ENCODE measurements around the gene SLC4A5.
"Not testable (repeated sequence)": the region's sequence is repeated elsewhere in the genome, so short reads cannot be mapped to it uniquely, and the experiment has no call there.

Gene SLC4A5

DNA sequence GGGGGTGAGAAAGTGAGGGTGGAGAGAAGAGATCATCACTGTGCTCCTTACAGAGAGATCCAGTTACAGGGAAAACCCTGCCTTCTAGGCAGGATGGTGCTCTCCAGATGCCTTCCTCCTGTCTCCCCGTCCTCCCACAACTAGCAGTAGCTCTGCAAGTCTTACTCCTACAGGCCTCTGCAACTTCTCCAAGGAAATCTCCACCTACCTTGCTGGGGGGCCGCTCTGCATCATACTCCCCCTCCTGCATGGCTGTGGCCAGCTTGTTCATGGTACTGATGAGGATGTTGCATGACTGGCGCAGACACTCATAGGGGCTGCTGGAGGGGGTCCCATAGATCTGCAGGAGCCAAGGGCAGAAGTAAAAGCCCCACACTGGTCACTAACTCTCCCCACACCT is 22.8 kb upstream of the SLC4A5 start:
- DNase-seq (ENCODE audit: low read depth in 2 of 2, low spot score in 1 of 2) = no peak

DNA sequence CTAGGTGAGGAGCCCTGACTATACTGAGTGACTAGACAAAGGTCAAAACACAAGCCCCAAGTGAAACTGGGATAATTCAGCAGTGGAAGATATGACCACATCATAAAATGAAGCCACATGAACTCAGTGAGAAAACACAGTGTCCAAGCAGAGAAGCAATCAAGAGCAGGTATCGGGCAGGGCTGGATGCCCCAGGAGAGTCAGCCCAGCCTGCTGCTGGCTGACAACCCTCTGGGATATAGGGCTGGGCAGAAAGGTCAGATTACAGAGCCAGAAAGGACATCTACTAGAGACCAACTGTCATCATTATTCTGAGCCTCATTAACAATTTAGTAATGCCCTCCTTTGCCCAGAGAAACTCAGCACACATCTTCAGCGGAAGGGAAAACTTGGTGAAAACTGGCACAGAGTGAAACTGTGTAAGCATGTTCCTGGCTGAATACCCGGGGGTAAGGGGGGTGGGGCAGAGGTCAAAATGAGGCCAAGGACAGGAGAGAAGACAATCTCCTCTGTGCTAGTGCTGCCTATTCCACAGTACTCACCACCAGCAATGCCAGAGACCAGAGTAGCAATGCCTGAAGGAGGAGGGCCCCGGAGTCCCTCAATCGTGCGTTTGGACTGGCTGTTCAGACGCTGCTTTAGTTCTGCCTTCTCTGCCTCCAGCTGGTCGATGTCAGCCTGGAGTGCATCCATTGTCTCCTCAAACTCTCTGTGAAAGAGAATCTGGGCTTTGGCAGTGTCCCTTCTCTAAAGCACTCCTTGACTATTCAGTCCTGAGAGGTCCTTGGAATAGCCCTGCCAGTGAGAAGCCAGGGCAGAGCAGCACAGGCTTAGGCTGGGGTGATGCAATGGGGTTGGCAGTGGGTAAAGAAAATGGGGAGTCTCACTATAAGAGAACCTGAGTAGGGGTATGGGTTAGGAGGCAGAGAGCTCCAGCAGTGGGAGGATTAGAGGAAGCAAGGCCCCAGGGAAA is 21.6 kb upstream of the SLC4A5 start:
- DNase-seq (ENCODE audit: low read depth in 2 of 2, low spot score in 1 of 2) = no peak

DNA sequence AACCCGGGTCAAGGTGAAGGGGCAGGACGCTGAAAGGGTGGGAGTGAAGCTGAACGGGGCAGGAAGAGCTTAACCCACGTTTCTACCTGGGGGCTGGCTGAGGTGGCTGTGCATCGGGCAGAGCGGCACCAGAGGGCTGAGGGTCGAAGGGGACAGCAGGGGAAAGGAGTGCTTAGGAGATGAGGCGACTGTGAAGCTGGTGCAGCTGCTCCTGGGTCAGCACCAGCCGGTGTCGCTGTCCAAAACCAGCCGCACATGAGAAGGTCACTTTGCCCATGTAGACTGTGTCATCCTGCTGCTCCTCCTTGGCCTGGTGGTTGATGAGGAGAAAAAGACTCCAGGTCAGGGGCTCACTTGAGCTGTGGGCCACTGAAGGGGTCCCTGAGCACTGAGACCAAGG is 18.1 kb upstream of the SLC4A5 start:
- no peak for DNase-seq (ENCODE audit: low read depth in 2 of 2, low spot score in 1 of 2)

DNA sequence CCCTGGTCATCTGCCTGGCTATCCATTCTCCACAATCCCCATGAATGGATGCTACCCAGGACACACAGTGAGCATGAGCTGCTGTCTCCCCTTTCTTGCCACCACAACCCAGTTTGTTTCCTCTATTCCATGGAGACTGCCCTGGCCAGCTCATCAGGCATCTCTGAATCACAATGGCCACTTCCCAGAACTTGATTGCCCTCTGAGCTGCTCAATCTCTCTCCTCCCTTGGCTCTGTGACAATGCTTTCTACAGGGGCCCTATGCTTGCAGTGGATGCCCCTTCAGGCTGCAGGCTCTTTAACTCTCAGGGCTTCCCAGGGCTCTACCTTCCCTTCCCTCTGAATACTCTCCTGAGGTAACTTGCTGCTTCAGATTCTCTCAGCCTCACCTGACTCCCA is 14.4 kb upstream of the SLC4A5 start:
- DNase-seq (ENCODE audit: low read depth in 2 of 2, low spot score in 1 of 2) = no peak

DNA sequence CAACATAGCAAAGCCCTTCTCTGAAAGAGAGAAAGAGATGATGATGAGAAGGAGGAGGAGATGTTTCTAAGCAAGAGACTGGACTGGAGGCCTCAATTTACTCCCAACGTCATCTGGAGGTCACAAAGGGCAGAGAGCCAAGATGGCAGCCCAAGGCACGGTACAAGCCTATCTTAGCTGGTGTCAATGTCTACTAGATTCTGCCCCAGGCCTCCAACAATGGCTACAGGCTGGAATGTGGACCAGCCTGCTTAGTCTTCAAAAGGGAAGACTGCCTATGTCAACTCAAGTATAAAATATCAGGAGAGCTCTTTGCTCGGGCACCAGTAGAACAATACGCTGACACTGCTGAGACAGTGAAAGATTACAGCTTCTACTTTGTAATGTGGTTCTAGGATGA is 6.7 kb upstream of the SLC4A5 start:
- no peak for DNase-seq (ENCODE audit: low read depth in 2 of 2, low spot score in 1 of 2)

DNA sequence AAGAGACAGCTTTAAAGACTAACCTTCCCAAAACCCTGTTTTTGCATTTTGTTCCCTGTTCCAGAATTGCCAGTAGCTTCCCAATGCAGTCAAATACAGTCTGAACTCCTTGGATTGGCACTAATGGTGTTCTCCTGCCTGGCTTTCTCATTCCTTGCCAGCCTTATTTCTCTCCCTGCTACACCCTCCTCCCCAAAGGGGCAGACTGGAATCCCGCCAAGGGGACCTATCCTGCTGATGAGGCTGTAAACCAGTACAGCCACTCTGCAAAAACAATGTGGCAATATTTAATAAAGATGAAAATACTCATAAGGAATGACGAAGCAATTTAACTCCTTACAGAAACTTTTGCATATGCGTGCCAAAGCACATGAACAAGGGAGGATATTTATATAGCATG is 4.5 kb upstream of the SLC4A5 start:
- DNase-seq (ENCODE audit: low read depth in 2 of 2, low spot score in 1 of 2) = no peak

DNA sequence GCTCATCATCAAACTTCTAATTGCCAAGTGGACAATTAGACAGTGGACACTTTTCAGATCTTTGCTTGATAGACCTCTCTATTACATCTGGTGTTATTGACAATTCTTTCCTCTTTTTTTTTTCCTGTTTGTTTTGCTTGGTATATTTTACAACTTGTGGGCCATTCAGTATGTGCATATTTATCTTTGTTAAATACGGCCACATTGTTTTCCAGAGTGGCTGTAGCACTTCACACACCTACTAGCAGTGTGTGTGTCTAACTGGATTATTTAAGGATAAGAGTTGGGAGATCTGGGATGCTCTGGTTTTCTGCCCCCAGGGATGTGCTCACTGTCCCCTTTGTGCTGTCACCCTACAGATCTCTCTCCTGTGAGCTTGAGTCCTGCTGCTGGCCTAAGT is 4.1 kb upstream of the SLC4A5 start:
- DNase-seq (ENCODE audit: low read depth in 2 of 2, low spot score in 1 of 2) = no peak

DNA sequence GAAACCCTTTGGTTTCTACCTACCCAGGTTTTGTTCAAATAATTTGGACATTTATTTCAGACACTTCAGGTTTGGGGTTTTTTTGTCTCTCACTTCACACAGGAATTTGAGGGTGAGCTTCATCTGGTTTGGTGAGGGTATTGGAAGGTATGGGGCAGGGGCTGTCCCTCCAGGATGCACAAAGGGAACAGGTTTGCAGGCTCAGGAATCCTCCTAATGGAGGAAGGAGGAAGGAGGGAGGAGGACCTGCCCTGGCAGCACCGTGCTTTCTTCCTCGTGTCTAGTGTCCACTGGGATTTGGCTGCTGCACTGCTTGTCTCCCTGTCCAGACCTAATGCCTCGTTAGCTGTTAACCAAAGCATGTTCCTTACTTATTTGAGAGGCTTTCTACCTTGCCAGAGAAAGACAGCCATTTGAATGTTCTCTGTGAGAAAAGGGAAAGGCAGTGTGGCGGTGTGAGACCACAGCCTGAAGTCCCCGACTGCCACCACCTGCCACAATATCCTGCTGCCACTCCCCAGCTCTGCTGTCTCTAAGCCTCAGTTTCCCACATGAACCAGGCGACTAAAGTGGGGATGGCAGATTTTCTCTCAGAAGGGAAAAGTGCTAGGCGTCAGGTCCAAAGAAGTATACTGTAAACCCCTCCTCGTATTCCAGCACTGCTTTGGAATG is 2.2 kb upstream of the SLC4A5 start:
- no peak for DNase-seq (ENCODE audit: low read depth in 2 of 2, low spot score in 1 of 2)

DNA sequence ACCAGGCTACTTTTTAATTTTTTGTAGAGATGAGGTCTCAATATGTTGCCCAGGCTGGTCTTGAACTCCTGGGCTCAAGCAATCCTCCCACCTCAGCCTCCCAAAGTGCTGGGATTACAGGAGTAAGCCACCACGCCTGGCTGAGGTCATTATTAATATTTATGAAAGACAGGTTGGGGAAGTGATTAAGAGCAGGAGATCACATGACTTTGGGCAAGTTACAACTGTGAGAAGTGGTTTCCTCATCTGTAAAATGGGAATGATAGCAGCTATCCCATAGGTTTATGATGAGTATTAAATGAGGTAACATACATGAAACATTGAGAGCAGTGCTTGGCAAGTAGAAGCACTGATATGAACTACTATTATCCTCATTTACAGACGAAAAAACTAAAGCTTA is 7.0 kb downstream of the SLC4A5 start:
- DNase-seq (ENCODE audit: low read depth in 2 of 2, low spot score in 1 of 2) = not testable (repeated sequence)

DNA sequence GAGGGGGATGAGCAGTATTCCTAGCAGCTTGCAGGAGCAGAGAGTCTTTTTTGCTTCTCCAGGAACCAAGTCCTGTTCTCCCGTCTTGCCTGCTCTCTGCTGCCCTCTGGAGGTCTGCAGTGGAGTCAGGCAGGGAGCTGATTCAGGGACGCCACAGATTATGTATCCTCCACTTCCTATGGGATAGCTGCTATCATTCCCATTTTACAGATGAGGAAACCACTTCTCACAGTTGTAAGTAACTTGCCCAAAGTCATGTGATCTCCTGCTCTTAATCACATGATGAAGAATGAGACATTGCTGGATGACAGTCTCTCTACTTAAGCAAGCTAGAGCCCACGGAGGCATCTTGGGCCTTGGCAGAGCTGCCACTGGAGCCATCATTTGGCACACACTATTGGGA is 8.3 kb downstream of the SLC4A5 start:
- DNase-seq (ENCODE audit: low read depth in 2 of 2, low spot score in 1 of 2) = peak; percentile 38 to 61

DNA sequence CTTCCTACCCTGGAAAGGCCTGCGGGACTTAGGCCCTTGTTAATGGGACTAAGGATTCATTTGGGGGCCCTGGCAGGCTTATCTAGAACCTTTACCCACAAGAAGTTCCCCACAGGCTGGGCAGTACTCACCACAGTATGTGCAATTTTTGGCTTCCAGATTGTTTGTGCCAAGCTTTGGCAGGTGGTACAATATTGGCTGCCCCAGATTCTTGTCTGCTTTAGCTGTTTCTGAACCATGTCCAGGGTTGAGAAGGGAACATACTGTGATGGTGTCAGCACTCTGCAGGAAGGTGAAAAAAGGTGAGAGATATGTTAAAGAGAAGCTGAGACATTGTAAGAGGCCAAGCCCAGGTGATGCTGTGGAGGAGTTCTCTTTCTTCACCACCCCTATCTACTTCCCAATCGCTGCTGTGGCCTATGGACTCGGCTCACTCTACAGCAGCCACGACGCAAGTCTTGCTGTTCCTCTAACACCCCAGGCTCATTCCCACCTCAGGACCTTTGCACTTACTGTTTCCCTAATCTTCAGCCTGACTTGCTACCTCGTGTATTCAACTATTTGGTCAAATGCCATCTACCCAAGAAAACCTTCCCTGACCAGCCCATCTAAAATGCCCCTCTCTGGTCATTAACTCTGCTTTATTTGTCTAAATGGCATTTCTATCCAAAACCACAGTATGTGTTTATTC is 9.2 kb downstream of the SLC4A5 start:
- DNase-seq (ENCODE audit: low read depth in 2 of 2, low spot score in 1 of 2) = no peak

DNA sequence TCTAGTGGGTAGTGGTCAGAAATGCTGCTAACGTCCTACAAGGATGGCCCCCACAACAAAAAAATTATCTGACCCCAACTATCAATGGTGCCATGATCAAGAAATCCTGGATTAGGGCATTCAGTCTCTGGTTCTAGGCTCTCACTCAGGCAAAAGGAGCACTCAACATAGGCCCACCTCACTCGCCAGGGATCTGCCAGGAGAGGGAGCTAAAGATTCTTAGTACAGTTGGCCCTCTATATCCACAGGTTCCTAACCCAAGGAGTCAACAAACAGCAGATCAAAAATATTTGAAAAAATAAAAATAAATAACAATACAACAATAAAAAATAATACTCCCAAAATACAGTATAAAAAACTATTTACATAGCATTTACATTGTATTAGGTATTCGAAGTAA is 10.0 kb downstream of the SLC4A5 start:
- DNase-seq (ENCODE audit: low read depth in 2 of 2, low spot score in 1 of 2) = no peak

DNA sequence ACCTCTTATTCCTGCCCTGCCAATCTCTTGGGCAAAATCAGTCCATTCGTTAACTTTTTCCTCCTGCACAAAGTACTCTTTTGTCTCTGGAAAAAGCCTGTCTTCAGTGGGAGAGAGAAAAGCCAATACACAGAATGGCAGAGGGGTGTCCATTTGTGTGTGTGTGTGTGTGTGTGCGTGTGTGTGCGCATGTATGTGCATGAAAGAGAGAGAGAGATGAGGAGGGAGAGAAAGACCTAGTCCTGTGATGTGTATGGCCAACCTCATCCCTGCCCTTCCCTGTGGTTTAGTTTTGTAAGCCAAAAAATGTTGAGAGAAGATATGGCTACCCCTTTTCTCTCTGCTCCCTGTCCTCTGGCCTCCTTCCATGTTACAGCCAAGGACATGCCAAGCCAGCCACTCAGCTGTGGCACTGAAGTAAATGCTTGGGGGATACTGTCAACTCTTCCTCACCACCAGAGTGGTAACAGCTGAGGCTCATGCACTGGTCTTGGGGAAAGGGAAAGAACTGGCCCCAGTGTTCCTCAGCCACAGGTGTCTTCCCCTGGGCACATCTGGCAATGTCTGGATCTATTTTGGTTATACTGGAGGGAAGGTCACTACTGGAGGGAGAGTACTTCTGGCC is 10.6 kb downstream of the SLC4A5 start:
- DNase-seq (ENCODE audit: low read depth in 2 of 2, low spot score in 1 of 2) = no peak

DNA sequence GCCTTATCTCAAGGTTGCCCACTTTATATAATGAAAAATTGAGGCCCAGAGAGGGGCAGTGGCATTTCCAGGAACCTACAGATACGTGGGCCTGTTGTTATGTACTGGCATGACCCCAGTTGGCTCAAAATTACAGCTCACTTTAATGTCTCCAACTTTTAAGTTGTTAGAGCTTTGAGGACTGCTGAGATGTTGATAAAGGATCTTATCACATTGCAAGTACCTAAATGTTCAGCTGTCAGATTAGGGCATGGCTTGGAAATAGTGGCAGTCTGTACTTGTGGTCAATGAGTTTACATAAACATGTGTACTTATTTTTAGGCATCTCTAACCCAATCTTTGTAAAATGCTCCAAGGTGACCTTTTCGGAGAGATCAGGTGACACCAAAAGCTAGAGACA is 14.6 kb downstream of the SLC4A5 start:
- DNase-seq (ENCODE audit: low read depth in 2 of 2, low spot score in 1 of 2) = no peak

DNA sequence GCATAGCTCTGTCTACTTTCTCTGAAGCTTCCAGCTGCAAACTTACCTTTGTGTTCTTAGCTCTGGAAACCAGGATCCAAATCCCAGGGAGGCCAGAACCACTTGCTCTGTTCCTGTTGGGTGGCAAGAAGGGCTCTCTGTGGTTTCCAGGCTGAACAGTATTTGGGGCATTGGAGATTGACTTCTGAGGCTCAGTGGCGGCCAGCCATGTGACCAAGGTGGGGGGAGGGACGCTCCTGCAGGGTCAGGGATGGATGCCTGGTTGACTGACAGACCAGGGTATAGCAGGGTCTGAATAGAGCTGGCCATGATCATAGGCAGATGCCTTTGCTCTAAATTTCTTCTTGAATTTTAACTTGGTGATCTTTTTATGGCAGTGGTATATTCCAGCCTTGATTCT is 15.1 kb downstream of the SLC4A5 start:
- DNase-seq (ENCODE audit: low read depth in 2 of 2, low spot score in 1 of 2) = no peak

DNA sequence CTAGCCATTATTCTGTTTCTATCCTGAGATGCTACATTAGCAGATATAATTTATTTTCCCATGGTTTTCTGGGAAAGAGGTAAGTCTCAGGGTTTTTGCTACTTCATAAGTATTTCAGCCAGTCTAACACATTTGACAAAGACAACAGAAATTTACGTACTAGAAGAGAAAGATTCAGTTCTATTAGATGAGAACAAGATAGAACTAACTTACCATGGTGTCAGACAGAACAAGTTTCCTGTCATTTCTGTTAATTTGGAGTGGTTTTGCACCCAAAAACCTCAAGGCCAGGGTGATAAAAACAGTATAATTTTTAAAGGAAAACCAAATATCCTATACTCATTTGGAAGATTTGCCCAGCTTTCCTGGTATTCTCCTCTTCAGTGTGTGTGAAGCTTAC is 15.6 kb downstream of the SLC4A5 start:
- DNase-seq (ENCODE audit: low read depth in 2 of 2, low spot score in 1 of 2) = no peak

DNA sequence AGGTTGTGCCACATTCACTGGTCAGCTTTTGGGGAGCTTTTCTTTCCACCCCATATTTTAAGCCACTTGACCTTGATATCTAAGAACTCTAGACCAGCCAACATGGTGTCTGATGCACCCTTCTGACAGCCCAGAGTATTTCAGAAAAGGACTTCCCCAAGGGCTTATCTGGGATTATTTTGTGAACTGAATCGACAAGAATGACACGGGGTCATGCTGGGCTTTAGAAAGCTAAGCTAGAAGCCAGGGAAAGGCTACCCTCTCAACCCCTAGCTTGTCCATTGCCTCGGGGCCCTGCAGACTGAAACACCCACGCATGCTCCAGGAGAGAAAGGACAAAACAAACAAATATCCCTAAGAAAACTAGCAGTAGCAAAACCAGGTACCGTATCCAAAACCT is 16.0 kb downstream of the SLC4A5 start:
- no peak for DNase-seq (ENCODE audit: low read depth in 2 of 2, low spot score in 1 of 2)

DNA sequence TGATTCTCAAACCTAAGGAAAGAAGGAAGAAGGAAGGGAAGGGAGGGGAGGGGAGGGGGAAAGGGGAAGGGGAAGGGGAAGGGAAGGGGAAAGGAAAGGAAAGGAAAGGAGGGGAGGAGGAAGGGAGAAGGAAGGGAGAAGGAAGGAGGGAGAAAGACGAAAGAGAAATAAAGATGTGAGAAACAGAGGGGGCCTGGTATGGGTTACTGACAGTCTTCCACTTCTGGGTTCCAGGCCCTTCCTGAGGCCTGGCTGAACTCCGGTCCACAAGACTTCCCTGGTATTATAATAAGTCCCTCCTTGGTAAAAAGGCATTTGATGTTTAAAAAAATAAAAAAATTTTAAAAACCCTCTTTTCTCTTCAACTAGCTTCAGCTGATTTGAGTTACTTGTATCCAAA is 17.4 kb downstream of the SLC4A5 start:
- DNase-seq (ENCODE audit: low read depth in 2 of 2, low spot score in 1 of 2) = no peak

DNA sequence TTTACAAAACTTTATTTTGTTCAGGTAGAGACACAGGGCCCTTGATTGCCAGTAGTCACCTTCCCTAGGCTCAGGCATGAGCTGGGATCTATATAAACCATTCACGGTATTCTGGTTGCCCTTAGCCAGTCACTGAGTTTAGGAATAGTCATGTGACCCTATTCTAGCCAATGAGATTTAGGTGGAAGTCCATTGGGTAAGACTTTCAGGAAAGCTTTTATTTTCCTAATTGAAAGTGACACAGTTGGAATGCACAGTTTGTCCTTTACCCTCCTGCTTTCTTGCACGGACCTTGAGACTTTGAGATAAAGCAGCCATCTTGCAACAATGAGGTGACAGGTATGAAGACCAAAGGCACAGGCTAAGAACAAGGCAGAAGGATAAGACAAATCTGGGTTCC is 21.5 kb downstream of the SLC4A5 start:
- DNase-seq (ENCODE audit: low read depth in 2 of 2, low spot score in 1 of 2) = no peak

DNA sequence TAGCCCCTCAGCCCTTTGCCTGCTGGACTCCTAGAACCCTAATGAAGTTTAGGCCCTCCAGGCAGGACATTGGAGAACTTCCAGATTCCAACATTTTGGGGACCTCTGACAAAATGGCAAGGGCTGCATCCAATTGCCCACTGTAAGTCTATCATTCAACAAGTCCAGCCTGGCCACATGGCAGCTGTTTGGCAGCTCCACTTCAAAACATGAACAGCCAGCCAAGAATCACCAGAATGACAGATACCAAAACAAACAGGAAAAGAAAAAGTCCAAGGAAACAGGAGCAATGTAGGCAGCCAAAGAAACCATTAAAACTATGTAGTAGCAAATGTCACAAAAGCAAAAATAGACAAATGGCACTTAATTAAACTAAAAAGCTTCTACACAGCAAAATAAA is 25.5 kb downstream of the SLC4A5 start:
- DNase-seq (ENCODE audit: low read depth in 2 of 2, low spot score in 1 of 2) = no peak

DNA sequence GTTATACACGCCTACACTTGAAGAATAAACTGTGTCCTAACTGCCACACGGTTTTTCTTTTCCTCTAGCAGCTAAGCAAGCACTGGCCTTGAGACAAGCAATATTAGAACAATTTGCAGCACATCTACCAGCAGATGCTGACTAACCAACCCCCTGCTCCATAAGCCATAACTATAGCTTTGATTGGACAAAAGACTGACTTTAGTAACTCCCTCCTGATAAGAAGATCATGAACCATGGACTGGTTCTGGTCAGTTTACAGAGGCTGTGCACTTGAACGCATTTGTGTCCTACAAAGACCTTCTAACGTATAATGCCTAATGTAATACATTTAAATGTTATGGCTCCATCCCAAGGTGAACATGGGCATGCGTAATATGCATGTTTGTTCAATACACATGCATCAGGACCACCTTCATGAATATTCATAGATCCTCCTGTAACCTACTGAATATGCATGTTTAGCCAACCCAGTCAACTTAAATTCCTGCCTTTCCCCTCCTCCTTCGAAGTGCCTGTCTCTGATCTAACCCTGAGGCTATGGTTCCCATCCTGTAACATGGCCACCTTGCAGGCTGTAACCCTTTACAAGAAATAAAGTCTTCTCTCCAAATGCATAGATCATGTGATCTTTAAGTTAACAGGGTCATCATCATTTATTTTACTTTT is 26.5 kb downstream of the SLC4A5 start:
- no peak for DNase-seq (ENCODE audit: low read depth in 2 of 2, low spot score in 1 of 2)

All from stimulated activated CD8-positive, alpha-beta memory T cell treated with anti-CD3 and anti-CD28 coated beads, Interleukin-4, amount 100 ng/mL, for 1 hour (primary cell).